ENCODE measurements around the gene CATSPER2. TPM values are rescaled to one million over a fixed set of nuclear protein-coding genes. Genes with fewer than 3 reads are reported as not detected.

The CATSPER2 gene
- total RNA-seq (2021; fragmentation: NEBNext Ultra II Directional; extraction: Animal tissue kit (Norgen Biotek cat#: 25700)) (1.2 TPM in 2 replicates), polyA plus RNA-seq (2011; rRNA removed) (0.89 and 1.9 TPM in 2 replicates), polyA minus RNA-seq (2011; rRNA and poly(A)+ RNA removed) (3.8 and 5.0 TPM in 2 replicates)
- polyA plus RNA-seq (2011; cell fraction: cytosol; rRNA removed), result 1.5 TPM
- 9.9 TPM for polyA plus RNA-seq (2011; cell fraction: nucleus; rRNA removed)
- polyA plus RNA-seq (2012, experiment 1 of 2), result 1.9 to 2.8 TPM (median 2.3 TPM) in 4 replicates
- 0.21 TPM for polyA plus RNA-seq (2012, experiment 2 of 2)
- 0.87 TPM for polyA plus RNA-seq (2013, experiment 1 of 2)
- polyA plus RNA-seq (2013, experiment 2 of 2), result 1.5 TPM
- polyA minus RNA-seq (2011; cell fraction: cytosol; rRNA and poly(A)+ RNA removed), result 1.5 TPM
- 5.9 TPM for polyA minus RNA-seq (2011; cell fraction: nucleus; rRNA and poly(A)+ RNA removed)
- long read RNA-seq, experiment 1, result 0 reads
- long read RNA-seq, experiment 2, result 0 reads

- H4K5ac ChIP-seq (ENCODE audit: insufficient read length, low read depth, low read length), result no peak within 1 kb of the TSS
- peaks cover 0 to 14% (median 2%) of the 10 kb centered on the region in 4 experiments; a peak in 2 of 8 replicates for H3K36me3 ChIP-seq (ENCODE audit: control insufficient read depth in 2 of 4, insufficient read depth in 4 of 4, low read length in 3 of 4)
- H3K79me1 ChIP-seq (ENCODE audit: low read depth, low read length), result no peaks in the 10 kb centered on the region
- H4K20me1 ChIP-seq (replicated peaks in 1 of 2; ENCODE audit: control insufficient read depth in 1 of 2, insufficient read depth in 2 of 2, low read length in 2 of 2), result no peaks in the 10 kb centered on the region
- no peak within 1 kb of the TSS for H4K8ac ChIP-seq (ENCODE audit: extremely low read depth, insufficient read depth, low read length)
- no peaks in the 10 kb centered on the region for H3K27me3 ChIP-seq (replicated peaks in 1 of 4; ENCODE audit: control insufficient read depth in 3 of 4, extremely low read depth in 1 of 4, insufficient read depth in 3 of 4, low read length in 3 of 4)
- no peak within 1 kb of the TSS for H2AK5ac ChIP-seq (ENCODE audit: low read depth, low read length)
- POLR2A ChIA-PET (ENCODE audit: partially characterized antibody), result interaction anchor here (0.6 kb wide), 1 partner anchor 8 kb away, joined by 3 read pairs; no protein-coding TSS in a partner anchor
- H2BK20ac ChIP-seq (ENCODE audit: low read length), result no peak within 1 kb of the TSS
- H3K4me2 ChIP-seq (ENCODE audit: insufficient read depth in 1 of 2, low read depth in 2 of 2, low read length in 2 of 2), result no peak within 1 kb of the TSS
- H2BK120ac ChIP-seq (replicated peaks; ENCODE audit: low read depth, low read length), result no peak within 1 kb of the TSS
- H3K4me3 ChIP-seq (ENCODE audit: extremely low read depth in 1 of 4, insufficient read depth in 2 of 4, low read depth in 3 of 4, low read length in 4 of 4), result no peak within 1 kb of the TSS
- WGBS, 2 experiments (ENCODE audit: extremely low coverage in 1 of 2, insufficient coverage in 1 of 2, insufficient read length in 1 of 2, insufficient replicate concordance in 2 of 2, low coverage in 1 of 2, low lambda C conversion rate in 2 of 2, missing lambda C conversion rate in 1 of 2), result 98% methylated on average over 26 of the region's 85 CpGs; no CpG with 5 or more reads in 1 of the 2 experiments
- H2BK12ac ChIP-seq (ENCODE audit: low read depth, low read length), result no peak within 1 kb of the TSS
- H3K4me1 ChIP-seq (replicated peaks in 1 of 4; ENCODE audit: control insufficient read depth in 3 of 4, insufficient read depth in 4 of 4, low read length in 3 of 4), result no peaks in the 10 kb centered on the region
- H3K79me2 ChIP-seq (ENCODE audit: control insufficient read depth in 1 of 2, insufficient read depth in 2 of 2, low read length in 2 of 2), result no peaks in the 10 kb centered on the region
- H3K14ac ChIP-seq (ENCODE audit: insufficient read length), result no peak within 1 kb of the TSS
- H2AFZ ChIP-seq (ENCODE audit: low read length), result no peak within 1 kb of the TSS
- no peak within 1 kb of the TSS for H3K18ac ChIP-seq (ENCODE audit: extremely low read depth, low read length)
- no peak within 1 kb of the TSS for H2BK15ac ChIP-seq (ENCODE audit: low read length)
- FAIRE-seq (no peak), DNase-seq (ENCODE audit: low read depth in 1 of 2, low spot score in 2 of 2) (no peak)
- H4K91ac ChIP-seq (replicated peaks; ENCODE audit: insufficient read length, low read length), result no peak within 1 kb of the TSS
- no peak within 1 kb of the TSS for H3K56ac ChIP-seq (replicated peaks; ENCODE audit: insufficient read length, low read depth, low read length)
- H3K4ac ChIP-seq (replicated peaks; ENCODE audit: insufficient read length, low read depth, low read length), result no peak within 1 kb of the TSS
- no peak within 1 kb of the TSS for H3K27ac ChIP-seq (ENCODE audit: low read depth, low read length)
- no peaks in the 10 kb centered on the region for H3K23me2 ChIP-seq (ENCODE audit: low read depth, low read length)
- H3K9me3 ChIP-seq (ENCODE audit: insufficient read depth in 2 of 2, low read depth in 1 of 2, low read length in 1 of 2), result peaks cover 5 to 19% of the 10 kb centered on the region in 2 experiments
- no peak within 1 kb of the TSS for H2BK5ac ChIP-seq (ENCODE audit: low read depth, low read length)
- H3K23ac ChIP-seq (ENCODE audit: insufficient read length), result no peak within 1 kb of the TSS
- no peak within 1 kb of the TSS for H3K9ac ChIP-seq (replicated peaks in 1 of 4; ENCODE audit: extremely low read depth in 1 of 4, low read depth in 3 of 4, low read length in 3 of 4)
- CTCF ChIA-PET (ENCODE audit: partially characterized antibody), result no interaction called here
- no peak for TF ChIP-seq HDAC2 (IDR thresholded peaks at IDR 0.05; ENCODE audit: borderline replicate concordance in 1 of 2, low read depth in 2 of 2, low read length in 2 of 2)
- no peak for TF ChIP-seq SAP30 (IDR thresholded peaks at IDR 0.05; ENCODE audit: insufficient read depth, insufficient replicate concordance, low read length)
- no peak for TF ChIP-seq KDM5A (IDR thresholded peaks at IDR 0.05; ENCODE audit: low read length)
- no peak for TF ChIP-seq SP1 (IDR thresholded peaks at IDR 0.05; ENCODE audit: low read depth, low read length)
- no peak for TF ChIP-seq RXRA (IDR thresholded peaks at IDR 0.05; ENCODE audit: insufficient read depth, low read depth, low read length)
- no peak for TF ChIP-seq SIRT6 (IDR thresholded peaks at IDR 0.05; ENCODE audit: low read length)
- TF ChIP-seq CREB1 (IDR thresholded peaks at IDR 0.05), result no peak
- no peak for TF ChIP-seq ZNF274 (IDR thresholded peaks at IDR 0.05; ENCODE audit: borderline replicate concordance, extremely low read depth, low read length)
- no peak for TF ChIP-seq SUZ12 (IDR thresholded peaks at IDR 0.05; ENCODE audit: low read length)
- TF ChIP-seq BCL11A (IDR thresholded peaks at IDR 0.05; ENCODE audit: low read depth in 2 of 2, low read length in 2 of 2), result no peak
- no peak for TF ChIP-seq JUND (IDR thresholded peaks at IDR 0.05; ENCODE audit: low read length)
These were observed at the start of gene CATSPER2 for GRCh38 chr15:43648649-43649429. Gene CATSPER2, minus strand, starts transcription at chr15:43648844. Its CDS starts 783 bp downstream, at chr15:43648061.

All from H1 (cell line).